Measurements from ENCODE around the gene FIP1L1.
A peak's percentile ranks its signal among the peaks of the same experiment; 100 is the strongest.
"Not testable (repeated sequence)": the region's sequence is repeated elsewhere in the genome, so short reads cannot be mapped to it uniquely, and the experiment has no call there.

Gene FIP1L1

DNA sequence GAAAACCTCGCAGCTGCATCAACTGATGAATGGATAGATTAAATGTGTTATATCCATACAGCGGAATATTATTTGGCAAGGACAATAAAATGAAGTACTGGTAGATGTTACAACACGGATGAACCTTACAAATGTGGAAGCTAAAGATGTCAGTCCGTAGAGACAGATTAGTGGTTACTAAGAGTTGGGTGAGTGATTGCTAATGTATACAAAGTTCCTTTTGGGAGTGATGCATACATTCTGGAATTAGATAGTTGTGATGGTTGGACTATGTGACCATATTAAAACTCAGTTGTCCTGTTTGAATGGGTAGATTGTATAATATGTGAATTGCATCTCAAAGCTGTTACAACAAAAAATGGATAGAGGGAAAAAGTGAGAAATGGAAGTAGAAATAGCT is 2.8 kb downstream of the FIP1L1 start:
- DNase-seq, result no peak

DNA sequence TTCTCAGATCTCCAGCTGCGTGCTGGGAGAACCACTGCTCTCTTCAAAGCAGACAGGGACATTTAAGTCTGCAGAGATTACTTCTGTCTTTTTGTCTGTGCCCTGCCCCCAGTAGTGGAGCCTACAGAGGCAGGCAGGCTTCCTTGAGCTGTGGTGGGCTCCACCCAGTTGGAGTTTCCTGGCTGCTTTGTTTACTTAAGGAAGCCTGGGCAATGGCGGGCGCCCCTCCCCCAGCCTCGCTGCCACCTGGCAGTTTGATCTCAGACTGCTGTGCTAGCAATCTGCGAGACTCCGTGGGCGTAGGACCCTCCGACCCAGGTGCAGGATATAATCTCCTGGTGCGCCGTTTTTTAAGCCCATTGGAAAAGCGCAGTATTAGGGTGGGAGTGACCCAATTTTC is 32.0 kb downstream of the FIP1L1 start:
- DNase-seq, result not testable (repeated sequence)

DNA sequence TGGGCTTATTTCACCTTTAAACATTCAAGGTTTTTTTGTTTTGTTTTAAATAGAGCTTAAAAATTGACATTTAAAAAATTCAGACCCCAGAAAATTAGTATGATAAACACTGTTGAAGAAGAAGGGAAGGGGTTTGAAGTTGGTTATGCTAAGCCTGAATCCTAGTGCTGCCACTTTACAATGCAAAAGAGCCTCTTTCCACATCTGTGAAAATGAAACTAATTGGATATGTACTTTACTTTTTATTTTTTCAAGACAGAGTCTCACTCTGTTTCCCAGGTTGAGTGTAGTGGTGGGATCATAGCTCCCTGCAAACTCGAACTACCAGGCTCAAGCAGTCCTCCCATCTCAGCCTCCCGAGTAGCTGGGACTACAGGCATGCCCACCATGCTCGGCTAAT is 41.8 kb downstream of the FIP1L1 start:
- DNase-seq, result no peak

DNA sequence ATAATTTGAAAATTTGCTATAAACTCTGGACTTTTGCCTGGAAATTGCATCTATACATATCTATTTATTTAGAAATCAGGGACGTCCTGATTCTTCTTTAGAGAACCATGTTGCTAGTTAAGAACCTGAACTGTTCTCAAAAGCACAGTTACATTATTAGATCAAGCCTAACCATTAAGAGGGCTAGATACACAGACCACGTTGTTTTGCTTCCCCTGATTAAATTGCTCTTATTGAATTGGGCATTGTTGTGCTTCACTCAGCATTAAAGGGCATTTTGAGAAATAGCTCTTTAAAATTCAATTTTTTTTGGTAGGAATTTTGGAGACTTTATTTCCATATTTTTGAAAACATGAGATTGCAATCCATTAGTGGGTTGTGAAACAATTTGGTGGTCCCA is 44.4 kb downstream of the FIP1L1 start:
- no peak for DNase-seq

DNA sequence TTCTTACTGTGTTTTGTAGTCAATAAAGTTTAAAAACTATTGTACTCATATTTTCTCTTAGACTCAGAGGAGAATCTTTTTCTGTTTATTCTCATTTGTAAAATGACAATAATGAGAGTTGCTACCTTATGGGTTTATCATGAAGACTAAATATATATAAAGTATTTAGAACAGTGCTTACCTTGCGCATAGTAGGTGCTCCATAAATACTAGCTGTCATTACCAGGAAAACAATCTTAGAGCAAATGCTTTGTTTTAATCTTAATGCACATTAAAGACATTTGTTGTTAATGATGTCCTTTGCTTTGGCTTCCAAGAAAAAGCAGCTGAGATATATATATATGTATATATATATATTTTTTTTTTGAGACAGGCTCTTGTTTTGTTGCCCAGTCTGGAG is 44.9 kb downstream of the FIP1L1 start:
- no peak for DNase-seq

DNA sequence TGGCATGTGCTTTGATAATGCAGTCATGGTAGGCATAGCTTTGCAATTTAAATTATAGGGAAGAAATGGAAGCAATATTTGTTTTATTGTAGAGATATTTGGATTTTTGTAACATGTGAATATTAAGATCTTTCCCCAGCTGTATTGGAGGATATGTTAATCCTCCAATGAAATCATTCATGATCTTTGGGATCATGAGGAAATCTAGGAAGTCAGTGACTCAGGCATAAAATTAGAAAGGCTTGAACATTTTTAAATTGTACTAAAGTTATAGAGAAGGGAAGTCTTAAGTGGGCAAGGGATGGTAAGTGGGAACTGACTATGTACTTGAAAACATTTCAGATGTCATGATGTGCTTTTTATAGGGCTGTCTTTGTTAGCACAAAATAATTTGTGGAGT is 46.8 kb downstream of the FIP1L1 start:
- no peak for DNase-seq

DNA sequence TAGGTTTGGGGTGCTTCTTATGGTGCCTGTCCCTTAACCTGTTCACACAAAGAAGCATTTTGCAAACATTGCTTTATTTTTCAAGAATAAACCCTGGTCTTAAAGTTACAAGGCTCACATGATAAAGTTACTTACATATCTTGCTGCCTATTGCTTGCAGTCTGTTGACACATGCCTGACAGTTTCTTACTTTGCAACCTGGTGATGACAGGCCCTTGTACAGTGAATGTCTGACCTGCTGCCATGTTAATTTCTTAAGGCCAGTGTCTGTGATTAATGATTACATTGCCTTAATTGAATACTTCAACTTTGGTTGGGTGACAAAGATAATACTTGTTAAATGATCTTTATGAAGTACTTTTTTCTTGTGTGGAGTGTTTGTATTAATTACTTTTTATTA is 49.9 kb downstream of the FIP1L1 start:
- no peak for DNase-seq

DNA sequence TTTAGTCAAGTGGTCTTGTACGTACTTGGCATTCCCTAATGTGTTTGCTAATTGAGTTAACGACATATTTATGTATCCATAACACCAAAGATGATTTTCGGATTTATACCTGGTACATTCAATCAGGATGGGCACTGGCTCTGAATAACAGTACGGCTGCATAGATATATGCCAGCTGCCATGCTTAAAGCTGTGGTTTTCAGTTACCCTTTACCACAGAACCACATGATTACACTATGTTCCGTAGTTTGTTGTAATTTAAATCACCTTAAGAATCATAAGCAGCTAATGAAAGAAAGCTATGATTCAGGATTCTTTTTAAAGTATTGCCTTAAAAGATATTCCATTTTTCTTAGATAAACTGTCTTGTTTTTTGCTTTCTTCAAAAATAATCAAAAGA is 53.6 kb downstream of the FIP1L1 start:
- DNase-seq, result no peak

DNA sequence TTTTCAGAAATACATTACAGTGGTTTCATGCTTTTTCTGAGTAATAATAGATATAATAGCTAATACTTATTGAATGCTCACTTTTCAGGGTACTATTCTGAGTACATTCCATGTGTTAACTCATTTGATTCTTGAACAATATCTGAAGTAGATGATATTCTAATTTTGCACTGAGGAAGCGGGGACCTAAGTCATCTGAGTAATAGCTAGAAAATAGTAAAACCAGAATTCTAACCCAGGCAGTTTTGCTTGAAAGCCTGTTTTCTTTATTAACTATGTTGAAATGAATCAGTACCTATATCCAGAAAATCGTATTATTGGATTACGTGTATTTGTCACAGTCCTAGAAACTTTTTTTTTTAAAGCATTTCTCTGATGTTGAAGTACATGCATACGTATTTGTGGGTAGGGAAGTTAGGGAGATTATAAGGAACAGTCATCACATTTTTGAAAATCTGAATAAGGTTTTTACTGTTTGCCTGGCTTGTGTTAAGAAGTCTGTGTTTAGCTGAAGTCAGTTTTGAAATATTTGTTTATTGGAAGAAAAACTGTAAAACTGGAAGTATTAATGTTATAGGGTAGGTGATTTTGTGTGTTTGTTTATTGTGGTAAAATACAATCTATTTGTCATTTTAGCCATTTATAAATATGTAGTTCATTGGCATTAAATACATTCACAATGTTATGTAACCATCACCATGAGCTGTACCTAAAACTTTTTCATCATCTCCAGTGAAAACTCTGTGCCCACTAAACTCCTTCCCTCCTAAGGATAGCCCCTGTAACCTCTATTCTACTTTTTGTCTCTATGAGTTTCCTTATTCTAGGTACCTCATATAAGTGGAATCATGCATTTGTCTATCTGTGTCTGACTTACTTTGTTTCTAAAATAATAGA is 55.3 kb downstream of the FIP1L1 start:
- DNase-seq, result no peak

DNA sequence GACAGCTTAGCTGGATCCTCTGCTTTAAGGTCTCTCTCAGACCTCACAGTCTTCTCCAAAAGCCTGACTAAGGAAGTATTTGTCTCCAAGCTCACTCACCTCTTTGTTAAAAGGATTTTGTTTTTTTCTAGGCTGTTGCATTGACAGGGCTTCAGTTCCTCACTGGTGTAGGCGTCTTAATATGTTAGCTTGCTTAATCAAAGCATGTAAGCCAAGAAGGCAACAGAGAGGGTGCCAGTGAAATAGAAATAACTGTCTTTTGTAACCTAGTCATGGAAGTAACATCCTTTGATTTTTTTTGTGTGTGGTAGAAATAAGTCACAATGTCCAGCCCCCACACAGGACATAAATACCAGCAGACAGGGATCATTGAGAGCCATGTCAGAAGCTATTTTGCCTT is 58.8 kb downstream of the FIP1L1 start:
- peak; percentile 9 for DNase-seq

DNA sequence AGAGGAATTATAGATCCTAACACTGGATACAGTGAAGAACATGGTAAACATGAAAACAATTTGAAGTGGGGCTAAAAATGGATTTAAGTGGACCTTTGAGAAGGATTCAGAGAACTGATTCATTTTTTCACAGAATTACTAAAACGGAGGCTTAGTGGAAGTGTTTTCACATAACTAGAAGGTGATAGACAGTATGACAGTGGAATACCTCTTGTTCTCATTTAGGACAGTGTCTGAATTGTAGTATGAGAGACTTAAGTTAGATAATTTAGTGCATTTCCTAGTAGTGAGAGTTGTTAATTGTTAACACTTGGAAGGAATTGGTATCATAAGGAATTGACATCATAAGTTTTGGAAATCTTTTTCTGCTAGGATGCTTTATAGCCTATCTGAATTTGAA is 64.1 kb downstream of the FIP1L1 start:
- no peak for DNase-seq

DNA sequence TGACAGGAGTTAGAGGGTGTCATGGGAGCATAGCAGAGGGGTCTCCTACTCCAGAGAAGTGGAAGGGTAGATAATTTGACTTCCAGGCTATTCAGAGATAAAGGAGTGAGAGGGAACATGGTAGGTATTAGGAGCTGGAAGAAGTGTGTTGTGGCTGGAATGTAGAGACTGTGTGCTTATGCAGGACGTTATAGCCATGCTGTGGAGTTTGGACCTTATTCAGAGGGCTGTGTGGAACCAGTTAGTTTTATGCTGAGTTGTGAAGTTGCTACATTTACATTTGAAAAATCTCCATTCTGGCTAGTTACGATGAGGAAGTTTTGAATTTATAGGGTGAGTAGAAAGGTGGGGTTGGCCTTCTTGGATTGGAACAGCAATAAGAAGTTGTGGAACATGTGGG is 67.5 kb downstream of the FIP1L1 start:
- no peak for DNase-seq

DNA sequence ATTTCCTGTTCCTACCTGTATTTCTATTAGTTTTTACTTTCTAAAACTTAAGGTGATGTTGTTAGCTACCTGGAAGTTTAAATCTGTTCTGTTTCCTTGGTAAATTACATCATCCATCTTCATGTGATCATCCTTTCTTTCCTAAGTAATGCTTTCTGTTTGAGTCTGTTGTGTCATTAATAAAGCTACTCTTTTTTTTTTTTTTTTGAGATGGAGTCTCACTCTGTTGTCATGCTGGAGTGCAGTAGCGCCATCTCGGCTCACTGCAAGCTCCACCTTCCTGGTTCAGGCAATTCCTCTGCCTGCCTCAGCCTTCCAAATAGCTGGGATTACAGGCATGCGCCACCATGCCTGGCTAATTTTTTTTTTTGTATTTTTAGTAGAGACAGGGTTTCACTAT is 73.3 kb downstream of the FIP1L1 start:
- DNase-seq, result peak; percentile 11

DNA sequence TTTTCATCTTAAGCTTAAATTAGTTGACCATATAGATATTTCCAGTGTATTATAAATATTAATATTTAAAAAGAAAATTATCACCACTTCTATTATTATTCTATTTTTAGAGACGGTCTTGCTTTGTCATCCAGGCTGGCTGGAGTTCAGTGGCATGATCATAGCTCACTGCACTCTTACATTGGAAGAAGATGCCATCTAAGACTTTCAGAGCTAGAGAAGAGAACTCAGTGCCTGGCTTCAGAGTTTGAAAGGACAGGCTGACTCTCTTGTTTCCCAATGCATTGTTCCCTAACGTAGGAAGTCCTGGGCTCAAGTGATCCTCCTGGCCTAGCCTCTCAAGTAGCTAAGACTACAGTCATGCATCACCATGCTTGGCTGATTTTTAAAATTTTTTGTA is 75.9 kb downstream of the FIP1L1 start:
- no peak for DNase-seq

DNA sequence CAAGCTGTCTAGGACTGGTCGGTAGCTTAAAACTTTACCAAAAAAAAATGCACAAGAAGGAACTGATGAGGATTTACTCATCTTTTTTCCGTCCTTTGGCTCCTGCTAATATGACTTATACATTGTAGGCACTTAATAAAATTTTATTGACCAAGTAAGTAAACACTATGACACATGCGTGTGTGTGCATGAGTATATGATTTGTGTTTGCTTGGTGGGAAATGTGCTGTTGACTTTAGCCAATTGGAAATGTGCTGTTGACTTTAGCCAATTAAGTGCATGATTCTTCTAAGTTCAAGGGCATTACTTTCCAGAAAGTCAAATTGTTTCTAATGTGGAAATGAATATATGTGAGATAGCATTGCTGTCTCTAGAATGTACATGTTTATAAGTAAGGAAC is 78.3 kb downstream of the FIP1L1 start:
- no peak for DNase-seq

DNA sequence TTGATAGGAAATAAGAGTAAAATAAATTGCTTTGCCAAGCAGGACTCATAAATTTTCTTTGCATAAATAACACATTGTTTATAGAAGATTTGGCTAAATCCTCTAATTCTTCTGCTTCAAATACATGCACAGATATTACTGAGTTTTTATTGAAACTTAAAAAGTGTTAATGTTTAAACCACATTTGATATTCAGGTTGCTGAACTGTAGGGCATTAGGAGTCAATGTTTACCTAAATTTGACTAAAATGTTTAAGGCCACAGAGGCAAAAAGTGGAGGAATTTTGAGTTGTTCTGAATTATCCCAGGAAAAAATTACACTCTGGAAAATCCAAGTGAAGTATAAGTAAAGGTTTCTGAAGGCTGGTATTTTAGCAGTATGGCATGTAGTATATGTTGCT is 78.7 kb downstream of the FIP1L1 start:
- no peak for DNase-seq

DNA sequence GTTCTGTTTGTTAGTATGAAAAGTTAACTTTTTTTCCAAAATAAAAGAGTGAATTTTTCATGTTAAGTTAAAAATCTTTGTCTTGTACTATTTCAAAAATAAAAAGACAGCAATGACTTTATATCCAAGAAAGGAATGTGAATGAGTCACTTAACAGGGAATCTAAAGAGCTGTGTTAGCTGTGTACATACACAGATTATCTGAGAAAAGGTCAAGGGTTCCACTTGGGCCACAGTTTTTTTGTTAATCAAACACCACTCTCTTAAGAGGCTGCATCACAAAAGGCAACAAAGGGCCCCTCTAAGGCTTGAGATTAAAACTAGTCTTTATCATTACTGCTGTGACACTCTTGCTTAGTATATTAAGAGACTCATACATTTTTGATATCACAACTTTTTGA is 82.1 kb downstream of the FIP1L1 start:
- no peak for DNase-seq

DNA sequence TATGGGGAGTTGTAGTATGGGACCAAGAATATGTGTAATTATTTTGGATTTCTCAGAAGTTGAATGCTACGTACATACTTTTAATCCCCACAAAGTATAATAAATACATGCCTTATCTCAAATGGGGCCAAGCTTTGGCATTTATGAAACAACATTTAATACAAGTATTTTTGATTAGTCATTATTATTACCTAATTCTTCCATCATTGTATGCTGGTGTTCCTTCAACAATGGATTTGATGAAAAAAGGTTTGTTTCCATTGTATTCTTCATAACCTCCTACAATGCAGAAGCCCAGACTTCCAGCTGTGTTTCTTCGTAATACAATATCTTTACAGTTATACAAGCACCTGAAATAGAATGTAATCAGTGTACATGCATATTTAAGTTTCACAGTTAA is 83.8 kb downstream of the FIP1L1 start:
- no peak for DNase-seq

DNA sequence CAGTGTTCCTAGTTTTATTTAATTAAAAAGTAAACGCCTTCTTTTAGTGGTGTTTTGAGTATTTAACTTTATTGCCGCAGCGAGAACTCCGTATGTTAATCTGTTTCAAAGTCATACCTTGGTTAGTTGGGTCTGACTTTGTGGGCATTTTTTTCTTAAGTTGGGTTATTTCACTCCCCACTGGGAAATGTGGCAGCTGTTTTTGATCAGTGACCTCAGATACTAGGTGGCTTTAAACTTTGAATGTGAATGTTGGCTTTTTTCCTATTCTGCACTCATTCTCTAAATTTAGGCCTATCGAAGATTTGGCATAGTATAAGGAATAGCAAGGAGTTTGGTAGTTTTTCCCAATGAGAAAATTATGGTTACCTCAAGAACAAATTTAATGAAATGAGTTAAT is 85.9 kb downstream of the FIP1L1 start:
- DNase-seq, result no peak

DNA sequence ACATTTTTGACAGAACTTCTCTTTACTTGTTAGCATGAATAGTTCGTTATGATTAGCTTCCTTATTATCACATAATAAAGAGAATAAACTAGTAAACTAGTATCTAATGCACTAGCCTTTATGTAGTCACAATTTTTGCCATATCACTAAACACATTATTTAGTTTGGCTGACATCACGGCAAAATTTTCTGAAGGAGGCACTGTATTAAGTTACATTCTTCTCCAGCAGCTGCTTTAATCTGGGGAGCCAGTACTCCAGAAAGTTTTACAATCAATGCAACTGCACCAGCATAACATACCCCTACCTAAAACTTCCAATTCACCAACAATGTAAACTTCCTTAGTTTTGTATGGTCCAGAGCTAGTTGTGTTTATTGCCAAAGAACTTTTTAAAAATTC is 87.8 kb downstream of the FIP1L1 start:
- DNase-seq, result no peak

DNA sequence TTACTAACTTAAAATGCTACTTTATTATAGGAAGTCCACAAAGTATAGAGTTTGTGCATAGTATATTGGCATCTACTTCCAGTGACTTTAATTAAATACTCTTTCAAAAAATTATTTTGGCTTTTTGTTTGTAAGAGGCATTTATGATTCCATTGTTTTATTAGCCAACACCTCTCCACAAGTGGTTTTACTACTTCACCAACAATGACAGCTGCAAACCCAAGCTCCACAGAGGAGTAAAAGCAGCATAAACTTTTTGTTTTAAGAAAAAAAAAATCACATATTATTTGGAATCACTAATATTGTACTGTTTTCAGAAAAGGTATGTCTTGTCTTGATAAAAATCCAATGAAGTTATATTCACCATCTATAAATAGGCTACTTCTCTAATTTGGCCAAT is 88.5 kb downstream of the FIP1L1 start:
- no peak for DNase-seq

DNA sequence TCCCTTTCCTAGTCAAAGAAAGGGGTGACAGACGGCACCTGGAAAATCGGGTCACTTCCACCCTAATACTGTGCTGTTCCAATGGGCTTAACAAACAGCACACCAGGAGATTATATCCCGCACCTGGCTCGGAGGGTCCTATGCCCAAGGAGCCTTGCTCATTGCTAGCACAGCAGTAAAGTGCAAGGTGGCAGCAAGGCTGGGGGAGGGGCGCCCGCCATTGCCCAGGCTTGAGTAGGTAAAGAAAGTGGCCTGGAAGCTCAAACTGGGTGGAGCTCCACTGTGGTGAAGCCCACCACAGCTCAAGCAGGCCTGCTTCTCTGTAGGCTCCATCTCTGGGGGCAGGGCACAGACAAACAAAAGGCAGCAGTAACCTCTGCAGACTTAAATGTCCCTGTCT is 89.1 kb downstream of the FIP1L1 start:
- not testable (repeated sequence) for DNase-seq

DNA sequence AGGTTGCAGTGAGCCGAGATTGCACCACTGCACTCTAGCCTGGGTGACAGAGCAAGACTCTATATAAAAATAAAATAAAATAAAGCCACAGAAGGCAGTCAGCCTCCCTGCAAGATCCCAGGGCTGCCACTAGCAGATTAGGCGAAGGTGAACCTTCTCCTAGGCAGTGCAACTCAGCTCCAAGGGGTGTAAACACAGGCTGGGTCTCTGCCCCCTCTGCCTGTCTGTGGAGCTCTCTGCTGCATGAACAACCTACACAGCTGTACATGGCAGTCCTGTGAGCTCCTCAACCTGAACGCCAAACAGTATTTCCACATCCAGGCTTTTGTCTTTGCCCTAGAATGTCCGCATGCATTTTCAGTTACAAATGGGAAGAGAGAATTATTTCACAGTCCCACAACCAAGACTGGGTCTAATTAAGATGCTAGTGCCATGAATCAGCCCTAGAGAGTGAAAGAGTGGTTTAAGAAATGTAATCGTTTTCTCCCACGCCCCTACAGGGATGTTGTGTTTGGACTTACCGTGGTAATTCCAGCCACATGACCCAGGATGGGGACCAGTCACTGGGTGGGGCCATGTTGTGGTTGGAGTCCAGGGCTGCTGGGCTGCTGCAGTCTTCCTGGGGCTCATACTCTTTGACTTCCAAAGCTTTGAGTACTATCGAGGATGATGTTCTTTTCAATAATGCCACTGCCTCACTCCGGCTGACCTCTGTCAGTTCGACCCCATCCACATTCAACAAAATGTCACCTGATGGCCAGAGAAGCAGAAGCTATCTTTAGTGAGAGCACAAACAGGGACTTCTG is 99.0 kb downstream of the FIP1L1 start:
- DNase-seq, result no peak

DNA sequence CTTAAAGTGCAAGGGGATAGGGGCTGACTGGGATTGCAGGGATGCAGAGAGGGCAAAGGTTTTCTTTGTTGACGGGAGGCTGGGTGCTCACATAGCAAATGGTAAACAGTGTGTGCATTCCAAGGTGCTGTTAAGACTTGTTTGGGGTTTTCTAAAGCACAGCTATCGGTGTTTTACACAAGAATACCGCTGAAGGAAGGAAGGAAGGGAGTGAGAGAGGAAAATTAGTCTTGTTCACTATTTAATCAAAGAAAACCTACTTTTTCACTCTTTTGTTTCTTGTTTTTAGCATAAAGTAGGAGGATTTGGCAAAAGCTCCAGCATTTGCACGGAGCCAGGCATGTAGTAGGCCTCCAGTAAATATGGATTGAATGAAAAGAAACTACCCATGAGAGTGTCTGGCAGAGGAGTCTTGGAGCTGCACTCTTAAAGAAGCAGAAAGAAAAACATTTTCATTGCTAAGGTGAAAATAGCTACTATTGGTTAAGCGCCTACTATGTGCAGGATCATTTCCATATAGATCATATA is 99.7 kb downstream of the FIP1L1 start:
- no peak for DNase-seq
